HepG2 (cell line): ENCODE results near the gene NTN5. TPM values are rescaled to one million over a fixed set of nuclear protein-coding genes. Genes with fewer than 3 reads are reported as not detected.

Experiments used
- AKNA ChIP-seq: sonication (generic); formaldehyde crosslinking; IDR thresholded peaks from 2 replicates; pipeline ENCODE4 v1.4.0; 2020; ENCODE audit warnings: missing genetic modification reagents, borderline replicate concordance
- PATZ1 ChIP-seq: sonication (generic); formaldehyde crosslinking; IDR thresholded peaks from 2 replicates; pipeline ENCODE4 v1.4.0; 2020; ENCODE audit warnings: missing genetic modification reagents
- RBFOX2 ChIP-seq: fragments of 200-400 bp; formaldehyde crosslinking; IDR thresholded peaks from 2 replicates; pipeline ENCODE4 v1.6.1; 2017; ENCODE audit warnings: low read depth, mild to moderate bottlenecking, low read length
- REST ChIP-seq, 2 experiments: IDR thresholded peaks; 2 replicates each; pipeline ENCODE4 v1.6.1; 2011 to 2012; ENCODE audit warnings: low read length in 2 of 2, borderline replicate concordance in 1 of 2, low read depth in 1 of 2, mild to moderate bottlenecking in 1 of 2, moderate library complexity in 1 of 2
- RFXANK ChIP-seq: IDR thresholded peaks from 2 replicates; pipeline ENCODE4 v1.6.1; 2016
- TOPORS ChIP-seq: sonication (generic); formaldehyde crosslinking; IDR thresholded peaks from 2 replicates; pipeline ENCODE4 v1.8.0; 2023; ENCODE audit warnings: mild to moderate bottlenecking, missing genetic modification reagents
- ZBTB46 ChIP-seq: sonication (generic); formaldehyde crosslinking; IDR thresholded peaks from 2 replicates; pipeline ENCODE4 v1.4.0; 2020; ENCODE audit warnings: mild to moderate bottlenecking, missing genetic modification reagents, borderline replicate concordance
- ZNF30 ChIP-seq: sonication (generic); formaldehyde crosslinking; IDR thresholded peaks from 2 replicates; pipeline ENCODE4 v1.5.0; 2020; ENCODE audit warnings: mild to moderate bottlenecking, missing genetic modification reagents
- ZNF512 ChIP-seq: sonication (generic); formaldehyde crosslinking; IDR thresholded peaks from 2 replicates; pipeline ENCODE4 v1.4.0; 2020; ENCODE audit warnings: mild to moderate bottlenecking, missing genetic modification reagents
- ZNF512B ChIP-seq: sonication (generic); formaldehyde crosslinking; IDR thresholded peaks from 2 replicates; pipeline ENCODE4 v1.5.1; 2020; ENCODE audit warnings: missing genetic modification reagents, mild to moderate bottlenecking, borderline replicate concordance
- ZNF557 ChIP-seq: sonication (generic); formaldehyde crosslinking; IDR thresholded peaks from 2 replicates; pipeline ENCODE4 v1.4.0; 2020; ENCODE audit warnings: missing genetic modification reagents
- polyA plus RNA-seq, 8 experiments: library from polyadenylated mRNA; depleted of rRNA in 3 of 8; stranded (reverse) in 7 of 8; unstranded in 1 of 8; fragments of >200 nt; fragmentation: Illumina TruSeq in 4 of 8; extraction: Trizol in 4 of 8; gene quantifications; 2 replicates each; pipeline versions ENCODE4 v1.2.1 to v1.2.3, GENCODE V29; 2011 to 2016; ENCODE audit warnings: low read depth in 4 of 8, missing spikeins in 1 of 8, mixed read lengths in 1 of 8; ENCODE audit not compliant: insufficient read depth in 1 of 8
- total RNA-seq, 5 experiments: library from RNA; depleted of rRNA; stranded (reverse); fragments of >200 nt; fragmentation: Illumina TruSeq; extraction: Trizol; gene quantifications; 2 replicates each; pipeline ENCODE4 v1.2.3, GENCODE V29; 2016; ENCODE audit warnings: low read depth in 1 of 5

The NTN5 gene
- total and polyA plus RNA-seq, 2 of the 13 experiments (the other 11 are each of a cell fraction or from before 2014, with no cell fraction given): 0.05 TPM; not detected in 1

- peak; percentile 57; the same call in 1 of the 2 replicates for TF ChIP-seq PATZ1 (CRISPR knock-in tag)
- TF ChIP-seq REST (IDR thresholded peaks at IDR 0.05; ENCODE audit: borderline replicate concordance in 1 of 2, low read depth in 1 of 2, low read length in 2 of 2): no peak
- no peak for TF ChIP-seq ZNF512 (CRISPR knock-in tag)
- no peak for TF ChIP-seq TOPORS (CRISPR knock-in tag)
- TF ChIP-seq AKNA (CRISPR knock-in tag): no peak
- no peak for TF ChIP-seq ZBTB46 (CRISPR knock-in tag)
- TF ChIP-seq ZNF557 (CRISPR knock-in tag): no peak
- TF ChIP-seq ZNF30 (CRISPR knock-in tag): no peak
- TF ChIP-seq ZNF512B (CRISPR knock-in tag): no peak
- TF ChIP-seq RBFOX2: peak; percentile 47
- TF ChIP-seq RFXANK (CRISPR knock-in tag): peak; percentile 74
Observed at GRCh38 chr19:48637449-48637947, 35.3 kb downstream of the NTN5 start (continued).
